SKM-1 treated with dmso at 0.1 percent for 144 hours (cell line): ENCODE measurements around the gene SEMA3A.

Experiments used
- DNase-seq: peaks from one replicate; lab custom pipeline; 2025; ENCODE audit not compliant: unreplicated experiment; lab: John Stamatoyannopoulos, UW

The SEMA3A gene

DNA sequence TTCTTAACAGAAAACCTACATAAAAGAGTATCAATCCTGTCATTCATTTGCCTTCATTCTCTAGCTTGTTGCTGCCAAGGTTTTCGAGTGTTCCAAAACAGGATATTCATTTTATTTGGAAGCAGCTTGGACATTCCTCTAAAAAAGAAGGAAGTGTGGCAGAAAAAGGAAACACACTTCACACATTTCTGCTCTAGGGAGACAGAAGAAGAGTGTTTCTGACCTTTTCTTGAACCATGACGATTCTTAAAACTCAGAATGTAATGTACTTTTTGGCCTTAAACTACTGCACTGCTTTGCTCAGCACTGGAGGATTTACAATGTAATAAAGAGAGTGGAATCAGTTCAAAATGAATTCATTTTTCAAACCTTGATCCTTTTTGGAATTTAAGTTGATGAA, 81.3 kb downstream of the SEMA3A start:
- DNase-seq = no peak

DNA sequence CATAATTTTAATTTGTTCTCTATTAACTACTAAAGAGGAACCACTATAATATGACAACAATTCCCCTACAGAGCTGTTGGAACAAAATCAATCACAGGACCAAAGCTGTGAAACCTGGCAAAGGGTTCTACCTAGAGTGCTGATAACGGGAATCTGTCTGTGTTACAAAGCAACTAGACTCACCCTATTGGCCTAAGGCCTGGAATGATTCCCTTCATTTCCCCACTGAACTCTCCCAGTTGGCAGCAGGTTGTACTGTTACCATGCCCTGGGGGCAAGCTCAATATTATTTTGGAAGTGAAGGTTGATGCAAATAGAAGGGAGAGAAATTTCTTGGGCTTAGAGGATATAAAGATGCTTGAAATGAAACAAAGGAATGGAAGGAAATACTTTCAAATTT, 81.8 kb downstream of the SEMA3A start:
- no peak for DNase-seq

DNA sequence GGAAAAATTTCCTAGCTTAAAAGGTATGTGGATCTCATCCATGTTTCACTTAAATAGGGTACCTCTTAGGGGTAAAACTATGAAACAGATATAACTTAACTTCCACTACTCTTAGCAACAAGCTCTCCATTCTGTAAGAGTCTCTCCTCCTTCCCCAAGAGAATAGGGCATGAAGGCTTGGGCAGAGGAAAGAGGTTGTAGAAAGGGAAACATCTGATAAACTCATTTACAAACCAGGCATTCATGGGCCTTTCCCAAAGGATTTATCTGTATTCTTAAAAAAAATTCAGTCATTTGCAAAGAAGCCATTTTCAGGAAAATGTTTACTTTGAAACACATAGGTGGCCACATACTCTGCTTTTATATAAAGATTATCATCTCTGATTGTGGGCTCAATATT, 82.7 kb downstream of the SEMA3A start:
- DNase-seq = no peak

DNA sequence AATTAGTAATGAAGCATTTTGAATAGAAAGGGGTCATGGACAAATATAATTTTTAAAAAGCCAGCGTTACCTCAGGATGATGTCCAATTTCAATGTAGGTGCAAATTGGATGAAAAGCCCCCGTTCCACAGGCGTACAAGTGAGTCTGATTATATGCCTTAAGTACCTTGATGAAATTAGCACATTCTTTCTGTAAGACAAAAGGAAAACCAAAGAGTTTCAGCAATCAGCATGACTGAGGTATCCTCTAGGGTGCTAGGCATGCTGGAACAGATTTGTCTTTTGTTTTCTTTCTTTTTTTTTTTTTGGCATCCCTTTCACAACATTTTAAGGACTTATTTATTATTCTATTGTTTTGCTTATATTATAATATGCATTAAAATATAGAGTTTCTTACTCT, 84.2 kb downstream of the SEMA3A start:
- DNase-seq = no peak

DNA sequence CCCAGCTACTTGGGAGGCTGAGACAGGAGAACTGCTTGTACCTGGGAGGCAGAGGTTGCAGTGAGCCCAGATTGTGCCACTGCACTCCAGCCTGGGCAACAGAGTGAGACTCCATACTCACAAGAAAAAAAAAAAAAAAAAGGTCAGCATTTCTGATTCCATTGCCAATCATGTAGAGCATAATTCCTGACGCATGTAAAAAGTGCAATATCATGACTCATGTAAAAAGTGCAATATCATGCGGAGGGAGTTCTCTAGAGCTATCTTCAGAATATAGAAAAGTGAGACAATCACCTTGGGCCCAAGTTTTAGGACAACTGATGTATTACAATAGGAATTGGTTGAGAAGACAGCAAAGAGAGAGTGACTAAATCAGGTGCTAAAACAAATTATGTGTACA, 85.8 kb downstream of the SEMA3A start:
- no peak for DNase-seq

DNA sequence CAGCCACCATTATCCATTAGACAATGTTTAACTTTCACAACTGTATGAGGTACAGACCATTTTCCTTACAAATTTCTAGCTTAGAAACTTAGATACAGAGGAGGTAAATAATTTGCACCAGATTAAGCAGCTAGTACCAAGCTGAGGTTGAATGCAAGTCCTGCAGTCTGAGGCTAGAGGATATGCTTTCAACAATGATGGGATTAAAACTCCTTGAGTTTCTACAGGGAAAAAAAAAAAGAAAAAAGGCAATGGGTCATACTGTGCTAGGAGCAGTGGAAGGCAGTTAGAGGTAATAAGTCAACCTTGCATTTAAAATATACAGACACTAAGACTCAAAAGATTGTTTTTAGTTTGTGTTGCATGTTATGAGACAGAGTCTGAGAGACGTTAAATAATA, 86.5 kb downstream of the SEMA3A start:
- DNase-seq = no peak

DNA sequence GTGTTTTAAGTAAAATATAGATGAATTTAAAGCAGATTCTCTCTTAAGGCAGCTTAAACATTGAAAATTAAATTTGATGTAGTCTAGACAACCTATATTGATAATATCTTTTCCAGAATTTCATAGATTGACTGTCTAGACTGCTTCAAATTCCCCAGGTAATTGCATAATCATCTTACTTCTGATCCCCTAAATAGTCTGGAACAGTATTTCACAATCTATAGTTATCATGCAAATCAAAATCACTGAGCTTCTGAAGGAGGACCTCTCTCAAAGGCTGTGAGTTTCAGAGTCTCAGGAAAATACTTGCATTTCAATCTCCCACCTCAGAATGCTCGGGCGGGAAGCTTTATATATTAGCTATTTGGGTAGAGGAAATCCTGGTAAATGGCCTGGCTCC, 87.3 kb downstream of the SEMA3A start:
- DNase-seq = no peak

DNA sequence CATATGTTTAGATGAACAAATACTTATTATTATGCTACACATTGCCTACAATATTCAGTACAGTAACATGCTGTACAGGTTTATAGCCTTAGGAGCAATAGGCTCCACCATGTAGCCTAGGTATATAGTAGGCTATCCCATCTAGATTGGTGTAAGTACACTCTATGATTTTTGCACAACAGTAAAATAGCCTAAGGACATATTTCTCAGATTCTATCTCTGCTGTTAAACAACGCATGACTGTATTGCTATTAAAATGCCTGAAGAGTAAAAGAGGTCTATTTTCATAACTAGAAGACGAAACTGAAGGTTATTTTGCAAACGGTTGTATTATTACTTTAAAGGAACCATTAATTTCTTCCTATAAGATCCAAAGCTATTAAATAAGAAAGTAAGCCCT, 88.3 kb downstream of the SEMA3A start:
- no peak for DNase-seq

DNA sequence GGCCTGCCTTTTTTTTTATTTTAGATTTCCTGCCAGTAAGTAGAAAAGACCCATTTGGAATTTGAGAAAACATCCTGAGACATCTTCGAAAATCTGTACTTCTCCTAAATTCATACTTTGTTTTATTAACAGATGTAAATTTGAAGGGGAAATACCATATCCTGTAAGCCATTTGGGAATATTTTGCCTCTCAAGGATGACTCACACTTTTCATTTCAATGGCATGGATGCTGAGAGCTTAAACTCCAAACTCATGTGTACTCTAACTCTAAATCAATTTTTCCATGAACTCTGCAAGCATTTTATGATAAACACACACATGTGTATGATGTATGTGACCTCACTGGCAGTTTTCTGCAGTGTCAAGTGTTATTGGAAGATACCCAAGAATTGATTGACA, 89.0 kb downstream of the SEMA3A start:
- no peak for DNase-seq

DNA sequence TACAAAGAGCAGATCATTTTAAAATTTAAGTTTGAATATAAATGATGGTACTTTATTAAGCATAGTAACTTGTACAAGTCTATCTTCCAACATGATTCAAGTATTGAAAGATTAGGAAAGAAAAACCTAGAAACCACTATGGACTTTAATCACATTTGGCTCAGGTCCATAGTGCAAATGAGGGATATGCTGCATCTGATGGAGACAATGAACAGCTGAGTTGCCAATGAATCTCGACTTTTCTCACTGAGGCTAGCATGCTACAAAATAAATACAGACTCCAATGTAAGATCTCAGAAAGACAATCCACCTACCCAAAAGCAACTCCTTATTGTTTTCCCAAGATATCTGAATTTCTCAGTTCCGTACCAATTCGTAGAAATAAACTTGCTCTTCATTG, 89.8 kb downstream of the SEMA3A start:
- DNase-seq = no peak

DNA sequence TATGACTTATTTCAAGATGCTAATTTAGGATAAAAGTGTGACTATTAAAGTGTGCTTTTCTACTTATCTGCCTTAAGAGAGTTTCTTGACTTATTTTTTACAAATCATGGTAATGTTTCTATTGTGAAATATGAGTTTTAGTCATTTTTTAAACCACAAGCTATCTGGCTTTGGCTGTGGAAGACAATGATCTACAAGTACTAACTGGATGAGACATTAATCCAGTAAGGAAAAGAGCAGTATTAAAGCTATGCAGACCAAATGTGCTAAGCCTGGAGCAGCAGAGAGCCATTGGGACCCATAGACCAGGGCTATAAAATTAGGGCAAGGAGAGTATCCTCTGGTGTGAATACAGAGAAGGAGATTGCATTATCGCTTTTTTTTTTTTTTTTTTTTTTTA, 92.4 kb downstream of the SEMA3A start:
- DNase-seq = no peak

DNA sequence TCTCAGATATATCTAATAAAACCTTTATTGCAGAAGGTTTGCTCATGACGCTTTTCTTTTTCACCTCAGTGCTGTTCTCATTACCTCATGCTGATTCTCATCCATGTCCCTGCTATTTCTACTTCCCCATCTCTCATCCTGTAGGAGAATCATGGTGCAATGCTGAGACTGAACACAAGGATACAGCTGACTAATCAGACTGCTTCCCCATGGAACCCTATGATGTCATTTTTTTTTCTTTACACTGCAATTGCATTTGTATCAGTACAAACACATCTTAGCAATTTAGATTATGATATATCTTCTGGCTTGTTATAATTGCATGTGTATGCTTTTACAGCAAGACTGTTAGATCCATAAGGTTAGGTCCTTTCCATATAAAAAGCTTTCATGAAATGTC, 93.7 kb downstream of the SEMA3A start:
- no peak for DNase-seq

DNA sequence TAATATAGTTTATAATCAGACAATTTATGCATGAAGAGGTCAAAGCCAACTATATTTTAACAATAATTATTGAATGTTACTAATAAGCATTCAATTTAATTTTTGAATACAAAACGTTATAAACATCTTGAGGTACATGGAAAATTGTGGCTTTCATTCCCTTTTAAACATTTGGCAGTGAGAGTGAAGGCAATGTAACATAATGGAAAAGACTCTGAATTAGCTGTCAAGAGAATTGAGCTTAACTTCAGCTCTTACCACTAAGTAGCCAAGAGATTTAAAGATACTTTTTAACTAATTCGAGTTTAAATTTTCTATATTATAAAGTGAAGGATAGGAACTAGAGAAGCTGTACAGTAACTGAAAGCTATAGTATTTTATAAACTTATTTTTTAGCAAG, 98.6 kb downstream of the SEMA3A start:
- DNase-seq = no peak

DNA sequence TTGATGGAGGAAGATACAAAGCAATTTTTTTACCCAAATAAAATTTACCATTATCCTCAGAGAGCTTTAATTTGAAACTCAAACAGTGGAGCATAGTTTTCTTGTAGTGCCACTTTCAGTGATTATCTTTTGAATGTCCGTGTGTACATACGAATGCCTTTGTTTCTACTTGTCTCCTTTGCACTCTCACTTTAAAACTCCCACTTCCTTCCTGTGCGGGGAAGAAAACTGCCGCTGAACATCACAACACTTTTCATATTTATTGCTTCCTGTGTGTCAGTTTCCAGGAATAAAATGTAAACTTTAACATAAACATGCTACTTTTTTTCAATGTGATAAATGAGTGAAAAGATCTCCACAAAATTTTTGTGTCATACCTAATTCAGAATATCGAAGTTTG, 102.4 kb downstream of the SEMA3A start:
- no peak for DNase-seq

DNA sequence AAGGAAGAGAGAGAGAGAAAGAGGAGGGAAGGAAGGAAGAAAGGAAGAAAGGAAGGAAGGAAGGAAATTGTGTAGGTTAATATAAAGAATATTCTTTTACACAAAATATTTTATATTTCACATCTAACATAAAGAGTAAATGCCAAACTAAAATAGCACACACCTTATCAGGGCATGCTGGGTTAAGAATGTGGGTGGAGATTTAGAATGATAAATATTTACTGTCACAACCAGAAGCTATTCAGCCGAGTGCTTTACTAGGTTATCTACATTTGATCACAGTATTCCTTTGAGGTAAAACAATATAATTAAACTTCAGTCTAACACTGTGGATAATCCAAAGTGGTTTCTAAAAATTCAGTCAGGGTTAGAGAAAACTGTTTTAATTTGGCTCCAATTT, 103.3 kb downstream of the SEMA3A start:
- no peak for DNase-seq

DNA sequence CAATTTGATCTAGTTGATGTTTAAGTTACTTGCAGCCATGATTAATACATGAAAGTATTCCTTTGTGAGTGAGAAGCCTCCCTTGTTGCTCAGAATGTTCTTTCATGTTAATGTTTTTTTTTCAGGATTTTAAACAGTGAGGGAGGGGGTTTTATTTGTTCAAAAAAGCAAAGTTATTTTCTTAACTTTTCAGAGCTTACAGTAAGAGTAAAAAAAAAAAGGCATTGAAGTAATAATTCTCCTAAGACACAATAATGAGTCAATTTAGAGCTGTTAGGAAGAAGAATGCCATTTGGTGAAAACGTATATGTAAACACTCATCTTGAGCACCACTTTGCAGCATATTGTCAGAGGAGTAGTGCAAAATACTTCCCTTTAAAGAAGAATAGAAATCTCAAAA, 105.8 kb downstream of the SEMA3A start:
- no peak for DNase-seq

DNA sequence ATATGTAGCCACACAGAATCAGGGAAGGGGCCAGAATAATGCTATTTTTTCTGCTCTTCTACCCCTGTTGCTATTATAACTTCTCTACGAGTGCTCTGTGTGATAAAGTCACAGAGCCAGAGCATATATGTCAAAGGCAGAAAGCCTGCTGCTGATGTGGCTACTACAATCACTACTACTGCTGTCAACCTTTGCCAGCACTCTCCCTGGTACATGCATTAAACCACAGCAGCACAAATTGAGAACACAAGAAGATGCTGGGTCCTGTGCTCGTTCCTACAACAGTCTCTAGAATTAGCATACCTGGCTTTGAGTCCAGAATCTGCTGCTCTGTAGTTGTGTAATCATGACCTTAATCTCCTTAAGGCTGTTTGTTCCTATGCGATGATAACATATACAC, 108.6 kb downstream of the SEMA3A start:
- no peak for DNase-seq

DNA sequence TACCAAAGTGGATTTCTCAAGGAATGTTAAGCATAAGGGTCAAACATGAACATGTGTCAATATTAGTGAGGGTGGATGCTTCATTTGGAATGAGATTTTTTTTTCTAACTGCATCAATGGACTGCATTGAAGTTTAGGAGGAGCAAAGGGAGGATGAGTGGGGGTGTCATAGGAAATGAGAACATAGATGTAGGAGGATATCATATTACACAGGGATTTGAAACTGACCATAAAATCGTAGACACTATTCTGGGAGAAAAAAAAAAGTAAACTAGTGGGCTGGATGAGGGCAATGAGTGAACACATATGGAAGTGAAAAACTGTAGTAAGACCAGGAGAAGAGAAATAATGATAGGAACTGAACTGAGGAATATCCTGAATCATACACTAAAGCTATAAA, 109.4 kb downstream of the SEMA3A start:
- DNase-seq = no peak

DNA sequence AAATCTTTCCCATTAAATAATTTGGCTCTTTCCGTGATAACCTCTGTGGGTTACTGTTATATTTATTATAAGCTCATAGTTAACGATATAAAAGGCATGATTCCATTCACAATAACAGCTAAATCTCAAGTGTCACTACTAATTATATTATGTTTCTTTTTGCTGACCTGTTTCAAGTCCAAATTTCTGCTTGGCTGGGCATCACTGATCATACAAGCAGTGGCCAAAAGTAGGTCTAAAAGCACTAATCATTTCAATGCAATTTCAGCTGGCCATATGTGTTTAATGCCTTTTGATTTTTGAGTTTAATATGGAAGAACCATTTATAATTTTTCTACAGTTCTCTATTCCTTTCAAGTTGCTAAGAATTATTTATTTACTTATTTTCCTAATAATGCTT, 110.7 kb downstream of the SEMA3A start:
- no peak for DNase-seq

DNA sequence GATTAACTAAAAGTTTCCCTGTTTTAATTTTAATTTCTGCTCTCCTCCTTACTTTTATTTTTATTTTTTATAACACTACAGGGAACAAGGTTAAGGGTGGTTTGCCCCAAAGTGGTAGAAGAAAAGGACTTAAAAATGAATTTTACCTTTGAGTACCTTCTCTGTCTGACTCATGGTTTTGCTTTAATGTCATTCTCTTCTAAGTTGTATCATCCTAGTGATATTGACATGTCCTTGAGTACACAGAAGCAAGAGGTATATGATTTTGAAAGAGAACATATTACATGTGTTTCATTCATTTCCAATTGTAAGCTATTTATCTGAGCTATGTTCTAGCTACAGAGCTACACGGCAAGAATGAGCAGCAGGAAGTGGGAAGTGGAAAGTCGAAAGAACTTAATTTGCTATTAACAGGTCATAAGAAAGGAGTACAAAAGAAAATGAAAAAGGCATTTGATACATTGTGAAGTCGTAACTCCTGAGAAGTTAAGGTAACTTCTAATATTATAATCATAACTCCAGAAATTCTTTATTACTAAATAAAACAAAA, 112.5 kb downstream of the SEMA3A start:
- no peak for DNase-seq

DNA sequence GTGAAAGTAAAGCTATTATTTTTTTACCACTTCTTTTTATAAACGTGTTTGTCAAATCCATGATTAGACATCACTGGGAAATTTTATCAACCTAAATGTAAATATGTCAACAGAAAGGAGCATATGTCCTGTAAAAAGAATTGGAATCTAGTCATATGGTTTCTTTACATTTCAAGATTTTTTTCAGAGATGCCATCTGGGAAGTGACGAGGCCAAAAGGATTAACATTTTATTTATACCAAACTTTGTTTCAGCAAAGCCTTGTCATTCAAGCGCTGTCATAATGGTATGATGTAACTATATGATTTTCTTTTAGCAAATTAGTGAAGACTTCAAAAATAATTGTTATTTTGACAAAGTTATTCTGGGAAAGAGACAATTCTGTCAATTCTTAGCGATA, 117.3 kb downstream of the SEMA3A start:
- no peak for DNase-seq

DNA sequence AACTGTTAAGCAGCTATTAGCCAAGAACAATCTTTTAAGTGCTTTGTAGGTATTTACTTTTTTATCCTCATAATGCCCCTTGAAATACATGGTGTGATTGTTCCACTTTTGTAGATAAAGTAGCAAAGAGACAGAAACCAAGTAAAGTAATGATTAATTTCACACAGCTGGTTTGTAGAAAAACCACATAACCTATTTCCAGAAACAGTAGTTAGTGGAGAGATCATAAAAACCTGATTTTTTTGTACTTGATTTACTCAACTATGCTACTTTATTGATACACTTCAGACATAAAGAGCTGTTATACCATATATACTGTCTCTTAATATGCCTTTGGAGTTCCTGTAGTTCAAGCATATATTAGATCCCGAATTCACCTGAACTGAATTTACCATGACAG, 118.4 kb downstream of the SEMA3A start:
- no peak for DNase-seq

DNA sequence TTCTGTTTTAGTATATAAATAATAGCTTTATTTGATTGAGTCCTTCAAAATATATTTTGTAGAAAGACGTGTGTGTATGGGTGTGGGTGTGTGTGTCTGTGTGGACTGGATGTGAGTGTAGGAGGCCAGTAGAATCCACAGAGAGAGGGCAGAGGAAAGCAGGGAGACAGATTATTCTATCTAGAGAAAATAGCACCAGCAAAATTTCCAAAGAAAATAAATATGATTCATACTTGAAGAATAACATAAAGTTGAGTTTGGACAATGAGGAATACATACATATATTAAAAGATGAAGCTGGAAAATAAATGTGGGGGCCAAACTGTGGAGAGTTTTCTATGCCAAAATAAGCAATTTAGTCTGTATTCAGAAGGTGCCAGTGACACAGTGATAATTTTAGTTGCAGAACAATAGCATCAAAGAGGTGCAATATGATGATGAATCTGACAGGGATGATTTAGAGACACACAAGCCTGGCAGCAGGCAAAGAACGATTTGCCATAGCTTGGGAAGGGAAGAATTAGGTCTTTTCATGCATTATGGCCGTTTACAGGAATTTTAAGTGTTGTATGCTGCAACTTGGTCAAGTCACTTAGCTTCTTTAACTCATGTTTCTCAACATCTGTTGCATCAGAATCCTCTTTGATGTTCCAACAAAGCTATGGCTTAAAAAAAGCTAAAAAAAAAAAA, 121.3 kb downstream of the SEMA3A start:
- DNase-seq = peak; percentile 23
